H1 (cell line): ENCODE data around the gene WDR41. TPM values are rescaled to one million over a fixed set of nuclear protein-coding genes. Genes with fewer than 3 reads are reported as not detected.

Source experiments
- CTCF ChIA-PET: fragments of 300-600 bp; sonication (Branson Sonifier 250); formaldehyde crosslinking; loops from one replicate; lab custom pipeline; 2021; ENCODE audit not compliant: partially characterized antibody; lab: Charles Lee
- POLR2A ChIA-PET: fragments of 300-600 bp; sonication (Branson Sonifier 250); formaldehyde crosslinking; loops from one replicate; lab custom pipeline; 2021; ENCODE audit warnings: inconsistent platforms; ENCODE audit not compliant: partially characterized antibody; lab: Charles Lee
- DNase-seq, 2 experiments: peaks; one replicate each; pipeline versions ENCODE4 v3.0.0 to v3.0.0-alpha.2; 2010 to 2022; ENCODE audit warnings: low spot score in 2 of 2, low read depth in 1 of 2, mixed read lengths in 1 of 2
- FAIRE-seq: peaks from 2 replicates; lab custom pipeline; 2011; peaks lifted over from hg19 to GRCh38; lab: Jason Lieb, UNC
- H2AFZ ChIP-seq: 2 replicates; pipeline ENCODE4 v1.8.1; 2012; ENCODE audit warnings: low read length, inconsistent platforms
- H2AK5ac ChIP-seq: 2 replicates; pipeline ENCODE4 v1.6.1; 2013; ENCODE audit warnings: low read depth, low read length
- H2BK120ac ChIP-seq: replicated peaks from 2 replicates; pipeline ENCODE3; 2013; ENCODE audit warnings: low read depth, low read length, inconsistent platforms
- H2BK12ac ChIP-seq: 2 replicates; pipeline ENCODE4 v1.6.1; 2013; ENCODE audit warnings: low read depth, low read length
- H2BK15ac ChIP-seq: 2 replicates; pipeline ENCODE4 v1.6.1; 2013; ENCODE audit warnings: low read length
- H2BK20ac ChIP-seq: 2 replicates; pipeline ENCODE4 v1.6.1; 2013; ENCODE audit warnings: low read length
- H2BK5ac ChIP-seq: 2 replicates; pipeline ENCODE4 v1.6.1; 2013; ENCODE audit warnings: low read depth, low read length
- H3K14ac ChIP-seq: 2 replicates; pipeline ENCODE4 v1.6.1; 2013; ENCODE audit warnings: inconsistent platforms; ENCODE audit not compliant: insufficient read length
- H3K18ac ChIP-seq: 2 replicates; pipeline ENCODE4 v1.6.1; 2013; ENCODE audit warnings: low read length; ENCODE audit errors: extremely low read depth
- H3K23ac ChIP-seq: 2 replicates; pipeline ENCODE4 v1.6.1; 2013; ENCODE audit warnings: inconsistent platforms; ENCODE audit not compliant: insufficient read length
- H3K23me2 ChIP-seq: 2 replicates; pipeline ENCODE4 v1.6.1; 2013; ENCODE audit warnings: low read depth, low read length
- H3K27ac ChIP-seq: 2 replicates; pipeline ENCODE4 v1.6.1; 2011; ENCODE audit warnings: low read depth, low read length, inconsistent platforms
- H3K27me3 ChIP-seq, 4 experiments: replicated peaks in 1 of 4; 1 replicate in 1 of 4; 2 replicates in 3 of 4; pipeline versions ENCODE4 v1.6.1 to v1.8.1; 2011 to 2013; ENCODE audit warnings: low read length in 3 of 4, mild to moderate bottlenecking in 3 of 4, inconsistent platforms in 2 of 4, mixed read lengths in 2 of 4, moderate library complexity in 1 of 4; ENCODE audit not compliant: control insufficient read depth in 3 of 4, insufficient read depth in 3 of 4; ENCODE audit errors: extremely low read depth in 1 of 4
- H3K36me3 ChIP-seq, 4 experiments: 2 replicates each; pipeline versions ENCODE4 v1.6.1 to v1.8.1; 2011 to 2013; ENCODE audit warnings: mild to moderate bottlenecking in 4 of 4, low read length in 3 of 4, moderate library complexity in 2 of 4, control low read depth in 1 of 4, inconsistent platforms in 1 of 4; ENCODE audit not compliant: insufficient read depth in 4 of 4, control insufficient read depth in 2 of 4
- H3K4ac ChIP-seq: replicated peaks from 2 replicates; pipeline ENCODE3; 2013; ENCODE audit warnings: low read length, low read depth, mixed read lengths, inconsistent platforms; ENCODE audit not compliant: insufficient read length
- H3K4me1 ChIP-seq, 4 experiments: replicated peaks in 1 of 4; 1 replicate in 1 of 4; 2 replicates in 3 of 4; pipeline versions ENCODE4 v1.6.1 to v1.8.1; 2011 to 2013; ENCODE audit warnings: low read length in 3 of 4, inconsistent platforms in 2 of 4, mixed read lengths in 1 of 4; ENCODE audit not compliant: insufficient read depth in 4 of 4, control insufficient read depth in 3 of 4
- H3K4me2 ChIP-seq, 2 experiments: 2 replicates each; pipeline versions ENCODE4 v1.6.1 to v1.8.1; 2011 to 2013; ENCODE audit warnings: low read depth in 2 of 2, low read length in 2 of 2, control low read depth in 1 of 2, inconsistent platforms in 1 of 2, mild to moderate bottlenecking in 1 of 2; ENCODE audit not compliant: insufficient read depth in 1 of 2
- H3K4me3 ChIP-seq, 4 experiments: fragments of 200-600, 300-600 bp in 1 of 4; sonication (generic), shearing (Covaris generic), sonication (Bioruptor Twin) in 1 of 4; 2 replicates each; pipeline versions ENCODE4 v1.5.1 to v1.8.1; 2011 to 2016; ENCODE audit warnings: low read length in 4 of 4, low read depth in 3 of 4, control low read depth in 2 of 4, inconsistent platforms in 2 of 4, mild to moderate bottlenecking in 2 of 4, mixed read lengths in 1 of 4, moderate library complexity in 1 of 4; ENCODE audit not compliant: insufficient read depth in 2 of 4; ENCODE audit errors: extremely low read depth in 1 of 4
- H3K56ac ChIP-seq: replicated peaks from 2 replicates; pipeline ENCODE3; 2013; ENCODE audit warnings: low read depth, mild to moderate bottlenecking, mixed read lengths, low read length, inconsistent platforms; ENCODE audit not compliant: insufficient read length
- H3K79me1 ChIP-seq: 2 replicates; pipeline ENCODE4 v1.6.1; 2013; ENCODE audit warnings: low read depth, low read length, control low read depth
- H3K79me2 ChIP-seq, 2 experiments: 2 replicates each; pipeline versions ENCODE4 v1.6.1 to v1.8.1; 2012 to 2013; ENCODE audit warnings: low read length in 2 of 2, mild to moderate bottlenecking in 2 of 2, inconsistent platforms in 1 of 2; ENCODE audit not compliant: insufficient read depth in 2 of 2, control insufficient read depth in 1 of 2
- H3K9ac ChIP-seq, 4 experiments: replicated peaks in 1 of 4; 1 replicate in 1 of 4; 2 replicates in 3 of 4; pipeline versions ENCODE4 v1.6.1 to v1.8.1; 2011 to 2013; ENCODE audit warnings: low read depth in 3 of 4, low read length in 3 of 4, control low read depth in 2 of 4, mild to moderate bottlenecking in 2 of 4, moderate library complexity in 2 of 4, inconsistent platforms in 1 of 4; ENCODE audit errors: extremely low read depth in 1 of 4
- H3K9me3 ChIP-seq, 2 experiments: 2 replicates each; pipeline versions ENCODE4 v1.6.1 to v1.8.1; 2012 to 2013; ENCODE audit warnings: mild to moderate bottlenecking in 2 of 2, moderate library complexity in 2 of 2, control low read depth in 1 of 2, inconsistent platforms in 1 of 2, low read depth in 1 of 2, low read length in 1 of 2, mixed read lengths in 1 of 2; ENCODE audit not compliant: insufficient read depth in 2 of 2
- H4K20me1 ChIP-seq, 2 experiments: replicated peaks in 1 of 2; 2 replicates each; pipeline versions ENCODE3 to v1.8.1; 2011 to 2013; ENCODE audit warnings: inconsistent platforms in 2 of 2, low read length in 2 of 2, mild to moderate bottlenecking in 1 of 2; ENCODE audit not compliant: insufficient read depth in 2 of 2, control insufficient read depth in 1 of 2
- H4K5ac ChIP-seq: 2 replicates; pipeline ENCODE4 v1.6.1; 2013; ENCODE audit warnings: low read length, low read depth, mixed read lengths, inconsistent platforms; ENCODE audit not compliant: insufficient read length
- H4K8ac ChIP-seq: 2 replicates; pipeline ENCODE4 v1.8.0; 2013; ENCODE audit warnings: mild to moderate bottlenecking, moderate library complexity, low read length, inconsistent platforms; ENCODE audit not compliant: insufficient read depth; ENCODE audit errors: extremely low read depth
- H4K91ac ChIP-seq: replicated peaks from 2 replicates; pipeline ENCODE3; 2013; ENCODE audit warnings: low read length, mixed read lengths, inconsistent platforms; ENCODE audit not compliant: insufficient read length
- BCL11A ChIP-seq, 2 experiments: IDR thresholded peaks; one replicate each; pipeline ENCODE4 v1.6.1; 2011; ENCODE audit warnings: low read depth in 2 of 2, low read length in 2 of 2, mild to moderate bottlenecking in 2 of 2
- CHD2 ChIP-seq: IDR thresholded peaks from 2 replicates; pipeline ENCODE4 v1.6.1; 2012; ENCODE audit warnings: low read length, improper control_type of control experiment
- EGR1 ChIP-seq: IDR thresholded peaks from 2 replicates; pipeline ENCODE4 v1.6.1; 2011; ENCODE audit warnings: low read depth, low read length, borderline replicate concordance
- EZH2 ChIP-seq: fragments of 200-600 bp; sonication (generic); IDR thresholded peaks from 2 replicates; pipeline ENCODE4 v1.7.1; 2012; ENCODE audit warnings: low read depth, mild to moderate bottlenecking, moderate library complexity, low read length, inconsistent platforms; ENCODE audit not compliant: severe bottlenecking
- HDAC2 ChIP-seq, 2 experiments: fragments of 300-600 bp in 1 of 2; sonication (generic) in 1 of 2; IDR thresholded peaks; 2 replicates each; pipeline ENCODE4 v1.6.1; 2011 to 2012; ENCODE audit warnings: low read depth in 2 of 2, low read length in 2 of 2, mild to moderate bottlenecking in 2 of 2, moderate library complexity in 2 of 2, borderline replicate concordance in 1 of 2, inconsistent platforms in 1 of 2
- KDM4A ChIP-seq: IDR thresholded peaks from one replicate; pipeline ENCODE4 v1.7.1; 2012; ENCODE audit warnings: low read depth, mild to moderate bottlenecking, moderate library complexity, low read length, inconsistent platforms; ENCODE audit not compliant: severe bottlenecking
- MAFK ChIP-seq: IDR thresholded peaks from 2 replicates; pipeline ENCODE4 v1.6.1; 2012; ENCODE audit warnings: low read depth, mild to moderate bottlenecking, improper control_type of control experiment, low read length
- PHF8 ChIP-seq: fragments of 200-600 bp; sonication (generic); conservative IDR thresholded peaks from 2 replicates; pipeline ENCODE4 v1.7.1; 2012; ENCODE audit warnings: low read depth, mild to moderate bottlenecking, inconsistent platforms, low read length, moderate library complexity
- RAD21 ChIP-seq, 2 experiments: IDR thresholded peaks in 1 of 2; conservative IDR thresholded peaks in 1 of 2; 2 replicates each; pipeline ENCODE4 v1.6.1; 2011; ENCODE audit warnings: low read depth in 2 of 2, low read length in 2 of 2, improper control_type of control experiment in 1 of 2, inconsistent platforms in 1 of 2, mild to moderate bottlenecking in 1 of 2, moderate library complexity in 1 of 2
- RFX5 ChIP-seq: IDR thresholded peaks from 2 replicates; pipeline ENCODE4 v1.6.1; 2011; ENCODE audit warnings: low read depth, low read length, improper control_type of control experiment, borderline replicate concordance
- SAP30 ChIP-seq: fragments of 300-600 bp; sonication (generic); IDR thresholded peaks from 2 replicates; pipeline ENCODE4 v1.7.1; 2012; ENCODE audit warnings: low read length, moderate library complexity, mild to moderate bottlenecking, inconsistent platforms; ENCODE audit not compliant: insufficient read depth, insufficient replicate concordance
- SP4 ChIP-seq: IDR thresholded peaks from 2 replicates; pipeline ENCODE4 v1.6.1; 2012; ENCODE audit warnings: low read length, inconsistent platforms
- WGBS, 2 experiments: shearing (Covaris generic) in 1 of 2; methylation state at CpG; one replicate each; pipeline versions ENCODE4 v1.1.6 to v1.1.7; 2013 to 2015; ENCODE audit warnings: low lambda C conversion rate in 2 of 2, mixed read lengths in 2 of 2, inconsistent platforms in 1 of 2, low coverage in 1 of 2, missing lambda C conversion rate in 1 of 2; ENCODE audit not compliant: insufficient replicate concordance in 2 of 2, insufficient coverage in 1 of 2, insufficient read length in 1 of 2; ENCODE audit errors: extremely low coverage in 1 of 2, missing lambda C conversion rate in 1 of 2; 5-methylcytosine and 5-hydroxymethylcytosine counted together
- polyA plus RNA-seq, 7 experiments: library from polyadenylated mRNA; depleted of rRNA in 3 of 7; stranded (reverse) in 5 of 7; unstranded in 2 of 7; fragments of >200 nt in 5 of 7; fragments of 200-250 nt in 2 of 7; gene quantifications; 1 replicate in 5 of 7; 2 replicates in 1 of 7; 4 replicates in 1 of 7; pipeline versions ENCODE4 v1.2.1 to v1.2.3, GENCODE V29; 2011 to 2013; ENCODE audit warnings: missing spikeins in 2 of 7, mixed read lengths in 2 of 7
- total RNA-seq: library from RNA; stranded (reverse); fragmentation: NEBNext Ultra II Directional; extraction: Animal tissue kit (Norgen Biotek cat#: 25700); gene quantifications from 2 replicates; pipeline ENCODE4 v1.2.1, GENCODE V29; 2021

The WDR41 gene
- total and polyA plus RNA-seq, 2 of the 8 experiments (the other 6 are each of a cell fraction or from before 2014, with no cell fraction given) = 16.4 to 44.9 TPM

GRCh38 chr5:77409870-77410621 is 82.1 kb downstream of the WDR41 start:
- CTCF ChIA-PET = interaction anchor here (0.8 to 1.4 kb wide), 3 partner anchors 18 to 27 kb away, joined by 3 read pairs; no protein-coding TSS in a partner anchor
- Histone ChIP-seq H3K4me1 (no peaks in the 10 kb centered on the region), H3K56ac (no peak overlapping the region), H2AFZ (no peak overlapping the region), H3K18ac (no peak overlapping the region), H3K23ac (no peak overlapping the region), H2BK120ac (no peak overlapping the region), H4K8ac (no peak overlapping the region; the same call in 1 of the 2 replicates), H3K4ac (no peak overlapping the region), H3K23me2 (no peaks in the 10 kb centered on the region), H4K91ac (no peak overlapping the region), H3K79me2 (no peaks in the 10 kb centered on the region), H3K27ac (no peak overlapping the region), H2AK5ac (no peak overlapping the region), H2BK12ac (no peak overlapping the region), H3K14ac (no peak overlapping the region), H2BK15ac (no peak overlapping the region), H3K79me1 (no peaks in the 10 kb centered on the region), H3K27me3 (0 out of 7 replicates have a peak, but pooled peaks cover 0 to 2% (median 0%) of the 10 kb centered on the region in 4 experiments), H3K9ac (no peak overlapping the region), H2BK5ac (no peak overlapping the region), H4K5ac (no peak overlapping the region), H3K4me2 (no peak overlapping the region), H2BK20ac (no peak overlapping the region), H4K20me1 (no peaks in the 10 kb centered on the region), H3K9me3 (no peaks in the 10 kb centered on the region), H3K4me3 (no peak overlapping the region), H3K36me3 (no peaks in the 10 kb centered on the region)
- WGBS, 2 experiments = 87% methylated on average over 10 of the region's 10 CpGs; no CpG with 5 or more reads in 1 of the 2 experiments
- POLR2A ChIA-PET = interaction anchor here (1.5 kb wide), 1 partner anchor 12 kb away, joined by 3 read pairs; no protein-coding TSS in a partner anchor
- DNase-seq (no peak), FAIRE-seq (no peak)
- TF ChIP-seq SAP30 = no peak
- TF ChIP-seq EZH2 = no peak
- no peak for TF ChIP-seq SP4
- no peak for TF ChIP-seq MAFK
- TF ChIP-seq EGR1 = no peak
- no peak for TF ChIP-seq CHD2
- TF ChIP-seq PHF8 = no peak
- no peak for TF ChIP-seq BCL11A (IDR thresholded peaks at IDR 0.05; ENCODE audit: low read depth in 2 of 2, low read length in 2 of 2)
- no peak for TF ChIP-seq RAD21 (IDR thresholded peaks at IDR 0.05 in 1 of 2, conservative IDR thresholded peaks at IDR 0.05 in 1 of 2; ENCODE audit: low read depth in 2 of 2, low read length in 2 of 2)
- TF ChIP-seq RFX5 = no peak
- TF ChIP-seq KDM4A = no peak
- TF ChIP-seq HDAC2 (IDR thresholded peaks at IDR 0.05; ENCODE audit: borderline replicate concordance in 1 of 2, low read depth in 2 of 2, low read length in 2 of 2) = no peak
